Fibroblast of lung (primary cell): ENCODE data around the gene ENPP3.

ENCODE experiments used
- EZH2 ChIP-seq: IDR thresholded peaks from 2 replicates; pipeline ENCODE4 v1.5.1; 2012; ENCODE audit warnings: low read length, control low read depth, mild to moderate bottlenecking; ENCODE audit errors: missing control alignments
- TF ChIP-seq, protein P1 (sequence below), 2 donors: IDR thresholded peaks in 1 of 2; conservative IDR thresholded peaks in 1 of 2; 1 replicate in 1 of 2; 2 replicates in 1 of 2; pipeline ENCODE4 v1.5.1; 2011 to 2012; ENCODE audit warnings: low read length in 2 of 2, control low read depth in 1 of 2, inconsistent platforms in 1 of 2, low read depth in 1 of 2, mild to moderate bottlenecking in 1 of 2

DNA sequence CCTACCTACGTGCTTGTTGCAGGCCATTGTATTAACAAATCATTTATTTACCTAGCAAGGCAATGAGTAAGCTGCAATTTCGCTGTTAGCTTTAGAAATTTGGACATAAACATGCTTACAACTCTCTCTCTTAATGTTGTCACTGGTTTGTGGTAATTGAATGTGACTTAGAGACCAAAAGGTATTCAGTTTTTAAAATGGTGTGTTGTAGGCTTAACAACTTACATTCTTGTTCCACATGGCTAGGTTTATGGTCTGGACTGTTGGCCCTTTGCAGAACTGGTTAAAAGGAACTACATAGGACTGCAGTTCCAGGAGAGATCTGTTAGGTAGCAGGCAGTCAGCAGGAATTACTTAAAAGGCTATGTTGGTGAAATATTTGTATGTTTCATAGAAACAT, 84.1 kb downstream of the ENPP3 start:
- TF ChIP-seq, protein P1, sequence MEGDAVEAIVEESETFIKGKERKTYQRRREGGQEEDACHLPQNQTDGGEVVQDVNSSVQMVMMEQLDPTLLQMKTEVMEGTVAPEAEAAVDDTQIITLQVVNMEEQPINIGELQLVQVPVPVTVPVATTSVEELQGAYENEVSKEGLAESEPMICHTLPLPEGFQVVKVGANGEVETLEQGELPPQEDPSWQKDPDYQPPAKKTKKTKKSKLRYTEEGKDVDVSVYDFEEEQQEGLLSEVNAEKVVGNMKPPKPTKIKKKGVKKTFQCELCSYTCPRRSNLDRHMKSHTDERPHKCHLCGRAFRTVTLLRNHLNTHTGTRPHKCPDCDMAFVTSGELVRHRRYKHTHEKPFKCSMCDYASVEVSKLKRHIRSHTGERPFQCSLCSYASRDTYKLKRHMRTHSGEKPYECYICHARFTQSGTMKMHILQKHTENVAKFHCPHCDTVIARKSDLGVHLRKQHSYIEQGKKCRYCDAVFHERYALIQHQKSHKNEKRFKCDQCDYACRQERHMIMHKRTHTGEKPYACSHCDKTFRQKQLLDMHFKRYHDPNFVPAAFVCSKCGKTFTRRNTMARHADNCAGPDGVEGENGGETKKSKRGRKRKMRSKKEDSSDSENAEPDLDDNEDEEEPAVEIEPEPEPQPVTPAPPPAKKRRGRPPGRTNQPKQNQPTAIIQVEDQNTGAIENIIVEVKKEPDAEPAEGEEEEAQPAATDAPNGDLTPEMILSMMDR (conservative IDR thresholded peaks at IDR 0.05 in 1 of 2, IDR thresholded peaks at IDR 0.05 in 1 of 2; ENCODE audit: low read depth in 1 of 2, low read length in 2 of 2) = no peak
- TF ChIP-seq EZH2 = no peak
